Panc1 (cell line): ENCODE data around the gene DBT.

ENCODE experiments used
- POLR2AphosphoS5 ChIP-seq: IDR thresholded peaks from 2 replicates; pipeline ENCODE4 v1.6.1; 2012; ENCODE audit warnings: mild to moderate bottlenecking, low read depth, low read length, moderate library complexity
- SIN3A ChIP-seq: IDR thresholded peaks from 2 replicates; pipeline ENCODE4 v1.6.1; 2012; ENCODE audit warnings: low read depth, mild to moderate bottlenecking, low read length, moderate library complexity, borderline replicate concordance; ENCODE audit not compliant: insufficient read depth
- TCF7L2 ChIP-seq: IDR thresholded peaks from 2 replicates; pipeline ENCODE4 v1.6.1; 2011; ENCODE audit warnings: mild to moderate bottlenecking, low read depth, low read length, inconsistent platforms
- TF ChIP-seq, protein P1 (sequence below): fragments of 450-650 bp; IDR thresholded peaks from 2 replicates; pipeline ENCODE4 v1.5.1; 2017; ENCODE audit warnings: mild to moderate bottlenecking
- TF ChIP-seq, protein P2 (sequence below), 2 experiments: IDR thresholded peaks; 2 replicates each; pipeline ENCODE4 v1.6.1; 2011 to 2012; ENCODE audit warnings: low read depth in 2 of 2, control low read depth in 1 of 2, low read length in 1 of 2, mild to moderate bottlenecking in 1 of 2, moderate library complexity in 1 of 2; ENCODE audit not compliant: insufficient read depth in 1 of 2

GRCh38 chr1:100279954-100280682 is 30.5 kb upstream of the DBT start:
- TF ChIP-seq, protein P1, sequence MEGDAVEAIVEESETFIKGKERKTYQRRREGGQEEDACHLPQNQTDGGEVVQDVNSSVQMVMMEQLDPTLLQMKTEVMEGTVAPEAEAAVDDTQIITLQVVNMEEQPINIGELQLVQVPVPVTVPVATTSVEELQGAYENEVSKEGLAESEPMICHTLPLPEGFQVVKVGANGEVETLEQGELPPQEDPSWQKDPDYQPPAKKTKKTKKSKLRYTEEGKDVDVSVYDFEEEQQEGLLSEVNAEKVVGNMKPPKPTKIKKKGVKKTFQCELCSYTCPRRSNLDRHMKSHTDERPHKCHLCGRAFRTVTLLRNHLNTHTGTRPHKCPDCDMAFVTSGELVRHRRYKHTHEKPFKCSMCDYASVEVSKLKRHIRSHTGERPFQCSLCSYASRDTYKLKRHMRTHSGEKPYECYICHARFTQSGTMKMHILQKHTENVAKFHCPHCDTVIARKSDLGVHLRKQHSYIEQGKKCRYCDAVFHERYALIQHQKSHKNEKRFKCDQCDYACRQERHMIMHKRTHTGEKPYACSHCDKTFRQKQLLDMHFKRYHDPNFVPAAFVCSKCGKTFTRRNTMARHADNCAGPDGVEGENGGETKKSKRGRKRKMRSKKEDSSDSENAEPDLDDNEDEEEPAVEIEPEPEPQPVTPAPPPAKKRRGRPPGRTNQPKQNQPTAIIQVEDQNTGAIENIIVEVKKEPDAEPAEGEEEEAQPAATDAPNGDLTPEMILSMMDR = no peak
- TF ChIP-seq, protein P2, sequence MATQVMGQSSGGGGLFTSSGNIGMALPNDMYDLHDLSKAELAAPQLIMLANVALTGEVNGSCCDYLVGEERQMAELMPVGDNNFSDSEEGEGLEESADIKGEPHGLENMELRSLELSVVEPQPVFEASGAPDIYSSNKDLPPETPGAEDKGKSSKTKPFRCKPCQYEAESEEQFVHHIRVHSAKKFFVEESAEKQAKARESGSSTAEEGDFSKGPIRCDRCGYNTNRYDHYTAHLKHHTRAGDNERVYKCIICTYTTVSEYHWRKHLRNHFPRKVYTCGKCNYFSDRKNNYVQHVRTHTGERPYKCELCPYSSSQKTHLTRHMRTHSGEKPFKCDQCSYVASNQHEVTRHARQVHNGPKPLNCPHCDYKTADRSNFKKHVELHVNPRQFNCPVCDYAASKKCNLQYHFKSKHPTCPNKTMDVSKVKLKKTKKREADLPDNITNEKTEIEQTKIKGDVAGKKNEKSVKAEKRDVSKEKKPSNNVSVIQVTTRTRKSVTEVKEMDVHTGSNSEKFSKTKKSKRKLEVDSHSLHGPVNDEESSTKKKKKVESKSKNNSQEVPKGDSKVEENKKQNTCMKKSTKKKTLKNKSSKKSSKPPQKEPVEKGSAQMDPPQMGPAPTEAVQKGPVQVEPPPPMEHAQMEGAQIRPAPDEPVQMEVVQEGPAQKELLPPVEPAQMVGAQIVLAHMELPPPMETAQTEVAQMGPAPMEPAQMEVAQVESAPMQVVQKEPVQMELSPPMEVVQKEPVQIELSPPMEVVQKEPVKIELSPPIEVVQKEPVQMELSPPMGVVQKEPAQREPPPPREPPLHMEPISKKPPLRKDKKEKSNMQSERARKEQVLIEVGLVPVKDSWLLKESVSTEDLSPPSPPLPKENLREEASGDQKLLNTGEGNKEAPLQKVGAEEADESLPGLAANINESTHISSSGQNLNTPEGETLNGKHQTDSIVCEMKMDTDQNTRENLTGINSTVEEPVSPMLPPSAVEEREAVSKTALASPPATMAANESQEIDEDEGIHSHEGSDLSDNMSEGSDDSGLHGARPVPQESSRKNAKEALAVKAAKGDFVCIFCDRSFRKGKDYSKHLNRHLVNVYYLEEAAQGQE (IDR thresholded peaks at IDR 0.05; ENCODE audit: insufficient read depth in 1 of 2, low read depth in 2 of 2, low read length in 1 of 2) = no peak
- no peak for TF ChIP-seq TCF7L2
- TF ChIP-seq POLR2AphosphoS5 = no peak
- TF ChIP-seq SIN3A = no peak
